NCI-H2081 treated with DMSO at 0.1 percent for 48 hours (cell line): ENCODE measurements around the gene GREB1L.
"Not testable (repeated sequence)": the region's sequence is repeated elsewhere in the genome, so short reads cannot be mapped to it uniquely, and the experiment has no call there.

Experiments
- DNase-seq: peaks from one replicate; lab custom pipeline; 2025; lab: John Stamatoyannopoulos, UW

The GREB1L gene

DNA sequence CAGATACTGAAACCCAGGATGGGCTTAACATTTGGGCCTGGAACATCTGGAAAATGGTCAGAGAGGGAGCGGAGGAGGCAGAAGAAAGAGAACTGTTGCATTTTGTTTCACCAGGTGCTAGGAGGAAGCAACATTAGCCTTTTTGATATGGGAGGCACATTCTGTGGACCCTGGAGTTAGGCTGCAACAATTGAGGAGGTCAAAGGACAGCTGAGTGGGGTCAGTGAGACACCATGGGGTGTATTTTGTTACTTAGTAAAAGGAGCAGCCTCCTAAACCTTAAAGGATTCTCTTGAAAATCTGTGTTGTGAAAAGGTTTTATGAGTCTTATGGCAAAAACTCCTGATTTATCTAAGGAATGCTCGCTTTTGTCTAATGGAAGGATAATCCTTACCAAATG, 124.9 kb downstream of the GREB1L start:
- no peak for DNase-seq

- DNase-seq, result no peak
These were observed 127.1 kb downstream of the GREB1L start for GRCh38 chr18:21369146-21369545.

DNA sequence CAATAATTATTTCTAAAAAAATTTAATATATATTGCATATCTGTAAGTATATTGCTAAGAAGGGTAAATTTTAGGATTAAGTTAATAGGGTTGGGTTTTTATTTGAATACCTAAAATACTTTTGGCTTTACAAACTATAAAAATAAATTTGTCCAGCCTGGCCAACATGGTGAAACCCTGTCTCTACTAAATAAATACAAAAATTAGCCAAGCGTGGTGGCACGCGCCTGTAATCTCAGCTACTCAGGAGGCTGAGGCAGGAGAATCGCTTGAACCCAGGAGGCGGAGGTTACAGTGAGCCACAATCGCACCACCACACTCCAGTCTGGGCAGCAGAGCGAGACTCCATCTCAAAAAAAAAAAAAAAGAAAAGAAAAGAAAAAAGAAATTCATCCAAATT, 127.6 kb downstream of the GREB1L start:
- not testable (repeated sequence) for DNase-seq

DNA sequence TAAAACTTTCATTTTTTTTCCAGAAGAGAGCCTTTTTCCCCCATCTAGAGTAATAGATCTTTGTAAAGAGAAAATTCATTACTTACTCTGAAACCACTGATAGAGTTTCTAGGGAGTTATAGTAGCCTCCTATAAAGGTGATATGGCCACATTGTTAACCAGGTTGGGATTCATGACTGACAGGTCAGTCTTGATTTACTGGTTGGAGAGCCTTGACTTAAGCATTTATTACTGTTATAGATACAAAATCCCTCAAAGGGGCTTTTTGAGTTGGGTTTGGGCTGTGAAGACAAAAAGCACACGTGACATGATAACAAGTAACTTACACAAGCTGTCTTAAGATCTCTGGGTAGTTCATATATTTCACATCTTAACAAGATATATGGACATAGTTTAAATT, 141.0 kb downstream of the GREB1L start:
- no peak for DNase-seq

DNA sequence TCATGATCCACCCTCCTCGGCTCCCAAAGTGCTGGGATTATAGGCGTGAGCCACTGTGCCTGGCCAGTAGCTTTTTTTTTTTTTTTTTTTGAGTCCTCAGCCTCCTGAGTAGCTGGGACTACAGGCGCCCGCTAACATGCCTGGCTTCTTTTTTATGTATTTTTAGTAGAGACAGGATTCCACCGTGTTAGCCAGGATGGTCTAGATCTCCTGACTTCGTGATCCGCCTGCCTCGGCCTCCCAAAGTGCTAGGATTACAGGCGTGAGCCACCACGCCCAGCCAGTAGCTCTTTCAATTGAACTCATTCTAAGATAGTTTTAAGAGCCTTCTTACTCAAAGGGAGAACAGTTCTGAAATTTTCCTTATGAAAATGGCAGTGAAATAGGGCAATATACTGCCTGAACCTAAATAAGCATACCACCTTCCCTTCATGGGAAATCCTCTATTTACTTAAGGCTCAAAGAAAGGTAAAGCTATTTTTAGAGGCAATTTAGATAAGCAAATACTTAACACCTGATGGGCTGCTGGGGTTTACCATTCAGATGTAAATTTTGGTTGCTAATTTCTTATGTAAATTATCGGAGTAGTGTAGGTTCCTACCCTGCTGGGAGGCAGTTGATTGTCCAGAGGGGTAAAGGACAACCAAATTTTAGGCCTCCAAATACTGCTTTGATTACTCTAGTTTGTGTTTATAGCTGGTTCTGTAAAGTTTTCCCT, 144.7 kb downstream of the GREB1L start:
- DNase-seq, result no peak

DNA sequence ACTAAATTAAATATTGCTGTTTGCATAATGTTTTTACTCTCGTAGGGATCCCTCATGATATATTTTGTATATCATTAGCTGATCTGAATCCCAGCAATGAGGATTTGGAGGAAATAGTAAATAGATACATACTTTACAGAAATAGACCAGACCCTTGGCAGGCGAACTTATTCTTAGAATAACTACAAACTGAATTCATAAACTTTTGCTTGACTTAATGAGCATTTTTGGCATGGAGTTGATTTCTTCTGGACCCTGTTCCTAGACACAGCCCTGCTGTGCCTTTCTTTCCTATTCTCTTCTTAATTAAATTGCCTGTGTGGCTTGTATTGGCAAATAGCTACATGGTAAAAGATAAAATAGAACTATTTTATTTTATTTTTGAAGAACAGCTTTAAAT, 145.9 kb downstream of the GREB1L start:
- DNase-seq, result no peak

DNA sequence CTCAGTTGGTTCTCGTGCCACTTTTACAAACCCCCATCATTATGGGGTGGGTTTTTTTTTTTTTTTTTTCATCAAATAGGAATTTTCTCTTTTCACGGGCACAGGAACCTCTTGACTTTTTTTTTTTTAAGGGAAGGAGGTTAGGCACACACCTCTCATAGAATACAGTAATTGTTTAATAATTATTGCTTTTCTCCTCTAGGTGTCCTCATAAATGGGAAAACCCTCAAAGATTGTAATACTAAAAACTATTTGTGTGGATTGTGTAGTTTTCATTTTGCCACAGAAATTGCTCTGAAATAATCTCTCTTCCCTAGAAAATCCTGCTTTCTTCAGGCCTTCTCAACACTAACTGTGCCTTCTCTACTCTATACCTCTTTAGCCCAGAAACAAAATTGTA, 147.3 kb downstream of the GREB1L start:
- DNase-seq, result no peak

GRCh38 chr18:21389903-21390302, 147.9 kb downstream of the GREB1L start:
- DNase-seq, result no peak

- DNase-seq, result peak; percentile 69
These were observed 149.1 kb downstream of the GREB1L start for GRCh38 chr18:21391074-21391673.

DNA sequence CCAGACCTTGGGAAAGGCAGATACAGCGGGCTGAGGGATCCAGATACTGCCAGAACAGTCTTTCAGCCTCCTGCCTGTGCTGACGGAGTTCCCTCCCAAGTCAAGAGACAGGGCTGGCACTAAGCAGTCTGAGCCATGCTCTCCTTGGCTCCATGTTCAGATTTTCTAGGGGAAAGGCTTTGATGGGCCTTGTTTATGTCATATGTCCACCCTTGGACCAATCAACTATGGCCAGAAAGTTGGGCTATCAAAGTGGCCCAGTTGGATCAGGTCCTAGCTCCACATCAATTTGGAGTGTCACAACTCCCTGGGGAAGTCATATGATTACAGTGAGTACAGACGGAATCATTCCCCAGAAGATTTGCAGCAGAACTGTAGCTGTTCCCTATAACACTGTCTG, 152.0 kb downstream of the GREB1L start:
- DNase-seq, result no peak

- DNase-seq, result no peak
These were observed 156.1 kb downstream of the GREB1L start for GRCh38 chr18:21398121-21398520.

- no peak for DNase-seq
These were observed 160.2 kb downstream of the GREB1L start for GRCh38 chr18:21402272-21402671.

GRCh38 chr18:21404426-21404825, 162.4 kb downstream of the GREB1L start:
- no peak for DNase-seq

DNA sequence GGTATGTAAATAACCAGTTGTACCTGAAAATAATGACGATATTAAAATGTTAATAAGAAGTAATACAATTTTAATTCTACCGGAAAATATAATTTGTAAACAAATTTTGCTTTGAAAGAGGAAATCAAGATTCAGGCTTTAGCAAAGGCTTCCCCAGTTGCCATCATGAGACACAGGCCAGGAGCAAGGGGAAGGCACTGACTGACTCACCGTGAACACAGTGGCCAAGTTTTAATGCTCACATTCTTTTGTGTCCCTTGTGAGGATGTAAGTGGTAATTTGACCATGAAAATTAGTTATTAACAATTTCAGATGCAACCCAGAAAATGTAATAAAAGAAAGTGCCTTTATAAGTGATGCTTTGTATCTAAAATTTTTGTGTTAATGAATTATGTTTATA, 164.1 kb downstream of the GREB1L start:
- no peak for DNase-seq

GRCh38 chr18:21408681-21409080, 166.6 kb downstream of the GREB1L start:
- no peak for DNase-seq

DNA sequence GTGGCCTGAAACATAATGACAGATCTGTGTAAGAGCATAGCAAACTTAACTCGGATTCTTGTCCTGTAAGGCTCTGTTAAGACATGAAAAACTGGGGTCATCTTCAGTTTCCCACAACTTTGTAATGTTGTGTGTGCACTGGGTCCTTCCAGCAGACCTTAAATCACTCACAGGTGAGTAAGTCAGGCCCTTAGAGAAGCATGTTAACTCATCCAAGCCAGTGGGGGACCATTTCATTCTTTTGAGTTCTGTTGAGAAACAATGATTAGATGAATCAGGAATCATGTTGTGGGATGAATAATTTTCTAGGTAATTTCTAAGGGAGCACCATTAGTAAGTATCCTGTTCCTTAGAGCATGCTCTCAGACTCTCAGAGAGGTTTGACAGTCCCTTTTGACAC, 191.4 kb downstream of the GREB1L start:
- DNase-seq, result no peak

GRCh38 chr18:21439431-21439846, 197.4 kb downstream of the GREB1L start:
- DNase-seq, result no peak

GRCh38 chr18:21441670-21442069, 199.6 kb downstream of the GREB1L start:
- DNase-seq, result no peak

DNA sequence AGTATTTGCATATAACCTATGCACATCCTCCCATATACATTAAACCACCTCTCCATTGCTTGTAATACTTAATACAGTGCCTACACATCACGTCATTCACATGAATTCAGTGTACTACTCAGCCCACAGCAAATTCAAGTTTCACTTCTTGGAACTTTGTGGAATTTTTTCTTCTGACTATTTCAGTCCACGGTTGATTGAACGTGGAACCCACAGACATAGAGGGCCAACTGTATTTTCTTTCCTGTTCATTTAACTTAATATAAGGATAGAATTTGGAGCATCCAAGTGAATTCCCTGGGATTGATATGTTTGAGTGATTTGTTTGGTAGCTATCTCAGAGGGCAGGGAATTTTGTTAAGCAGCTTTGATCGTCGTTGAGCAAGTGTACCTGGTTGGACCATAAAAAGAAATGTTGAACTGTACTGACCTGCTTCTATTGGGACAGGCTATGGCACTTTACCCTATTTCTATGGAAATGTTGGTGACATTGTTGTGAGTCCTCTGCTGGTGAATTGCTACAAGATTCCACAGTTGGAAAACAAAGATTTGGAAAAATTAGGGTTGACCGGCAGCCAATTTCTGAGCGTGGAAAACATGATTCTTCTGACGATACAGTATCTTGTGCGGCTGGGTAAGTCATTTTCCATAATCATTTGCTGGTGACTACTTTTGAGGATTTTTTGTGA, 201.9 kb downstream of the GREB1L start:
- DNase-seq, result no peak

- no peak for DNase-seq
These were observed 202.6 kb downstream of the GREB1L start for GRCh38 chr18:21444465-21445212.

GRCh38 chr18:21448299-21448698, 206.3 kb downstream of the GREB1L start:
- no peak for DNase-seq
